Kidney (tissue), 14 donors: ENCODE measurements around the gene EP400. TPM values are rescaled to one million over a fixed set of nuclear protein-coding genes. Genes with fewer than 3 reads are reported as not detected.

Experiments used
- DNase-seq, 5 donors: peaks; one replicate each; pipeline ENCODE4 v3.0.0-alpha.2; 2013 to 2020
- FAIRE-seq: peaks from 2 replicates; lab custom pipeline; 2012; peaks lifted over from hg19 to GRCh38; lab: Jason Lieb, UNC
- H3K27ac ChIP-seq, 2 donors: one replicate each; pipeline ENCODE4 v1.7.0; 2013; ENCODE audit warnings: low read depth in 2 of 2, low read length in 2 of 2, inconsistent platforms in 1 of 2
- H3K27me3 ChIP-seq: one replicate; pipeline ENCODE4 v1.7.1; 2013; ENCODE audit warnings: low read length, inconsistent platforms; ENCODE audit not compliant: control insufficient read depth, insufficient read depth
- H3K36me3 ChIP-seq, 3 donors: one replicate each; pipeline versions ENCODE4 v1.7.0 to v1.7.1; 2013; ENCODE audit warnings: low read length in 3 of 3, control low read depth in 1 of 3, inconsistent platforms in 1 of 3; ENCODE audit not compliant: insufficient read depth in 3 of 3, control insufficient read depth in 2 of 3
- H3K4me1 ChIP-seq, 3 donors: one replicate each; pipeline versions ENCODE4 v1.7.0 to v1.7.1; 2013; ENCODE audit warnings: low read length in 3 of 3, inconsistent platforms in 1 of 3, low read depth in 1 of 3; ENCODE audit not compliant: control insufficient read depth in 2 of 3, insufficient read depth in 2 of 3
- H3K4me3 ChIP-seq, 3 donors: one replicate each; pipeline versions ENCODE4 v1.7.0 to v1.8.1; 2013; ENCODE audit warnings: low read length in 3 of 3, control low read depth in 1 of 3, inconsistent platforms in 1 of 3
- H3K9ac ChIP-seq, 3 donors: one replicate each; pipeline versions ENCODE4 v1.7.0 to v1.7.1; 2013; ENCODE audit warnings: low read length in 3 of 3, control low read depth in 1 of 3, inconsistent platforms in 1 of 3
- H3K9me3 ChIP-seq, 3 donors: one replicate each; pipeline versions ENCODE4 v1.7.0 to v1.7.1; 2013; ENCODE audit warnings: low read length in 3 of 3, control low read depth in 1 of 3, inconsistent platforms in 1 of 3; ENCODE audit not compliant: control insufficient read depth in 2 of 3, insufficient read depth in 1 of 3
- intact Hi-C: fragments of 100-400 bp; cut with DNase I; formaldehyde crosslinking; loops from one replicate; pipeline ENCODE4 v1.11.1; 2022
- polyA plus RNA-seq: library from polyadenylated mRNA; stranded (reverse); fragments of 350-450 nt; fragmentation: Illumina TruSeq; extraction: RNeasy Lipid Tissue Mini Kit (QIAGEN cat#74804); gene quantifications from one replicate; pipeline ENCODE4 v1.2.3, GENCODE V29; 2014; ENCODE audit warnings: low read depth, low replicate concordance; ENCODE audit not compliant: insufficient read depth
- total RNA-seq: library from RNA; stranded (reverse); fragmentation: NEBNext Ultra II Directional; extraction: Animal tissue kit (Norgen Biotek cat#: 25700); gene quantifications from one replicate; pipeline ENCODE4 v1.2.1, GENCODE V29; 2021
- TF ChIP-seq, protein P1 (sequence below): IDR thresholded peaks from 3 replicates; pipeline ENCODE4 v1.5.1; 2012; ENCODE audit warnings: mild to moderate bottlenecking, moderate library complexity, borderline replicate concordance; ENCODE audit not compliant: insufficient read depth; ENCODE audit errors: extremely low read depth
- donor health status: control.
- donor health status: control.
- donor health status: control.
- donor health status: control.
- donor health status: control.
- donor health status: DM: yes; HTN: yes; CAD: no.
- donor health status: Normal renal cell carcinoma (clear cell type).

Gene EP400
- total and polyA plus RNA-seq, 2 donors from 2014 or later, result 7.5 to 44.7 TPM

DNA sequence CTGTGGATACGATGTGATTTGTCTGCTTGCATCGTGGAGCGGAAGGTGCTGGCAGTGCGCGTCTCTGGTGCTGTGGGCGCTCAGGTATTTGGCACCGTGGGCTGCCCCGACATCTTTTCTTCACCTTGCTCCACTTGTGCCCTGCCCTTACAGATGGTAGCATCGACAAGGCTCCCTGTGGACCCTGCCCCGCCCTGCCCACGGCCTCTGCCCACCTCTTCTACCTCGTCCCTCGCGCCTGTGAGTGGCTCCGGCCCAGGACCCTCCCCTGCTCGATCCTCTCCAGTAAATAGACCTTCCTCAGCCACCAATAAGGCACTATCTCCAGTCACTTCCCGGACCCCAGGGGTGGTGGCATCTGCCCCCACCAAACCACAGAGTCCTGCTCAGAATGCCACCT is 36.6 kb downstream of the EP400 start:
- Histone ChIP-seq H3K27me3 (no peaks in the 10 kb centered on the region), H3K4me3 (no peak overlapping the region), H3K27ac (no peak overlapping the region), H3K9ac (no peak overlapping the region), H3K4me1 (no peaks in the 10 kb centered on the region), H3K9me3 (no peaks in the 10 kb centered on the region), H3K36me3 (peaks cover 2 to 48% (median 43%) of the 10 kb centered on the region in 3 donors)
- TF ChIP-seq, protein P1, sequence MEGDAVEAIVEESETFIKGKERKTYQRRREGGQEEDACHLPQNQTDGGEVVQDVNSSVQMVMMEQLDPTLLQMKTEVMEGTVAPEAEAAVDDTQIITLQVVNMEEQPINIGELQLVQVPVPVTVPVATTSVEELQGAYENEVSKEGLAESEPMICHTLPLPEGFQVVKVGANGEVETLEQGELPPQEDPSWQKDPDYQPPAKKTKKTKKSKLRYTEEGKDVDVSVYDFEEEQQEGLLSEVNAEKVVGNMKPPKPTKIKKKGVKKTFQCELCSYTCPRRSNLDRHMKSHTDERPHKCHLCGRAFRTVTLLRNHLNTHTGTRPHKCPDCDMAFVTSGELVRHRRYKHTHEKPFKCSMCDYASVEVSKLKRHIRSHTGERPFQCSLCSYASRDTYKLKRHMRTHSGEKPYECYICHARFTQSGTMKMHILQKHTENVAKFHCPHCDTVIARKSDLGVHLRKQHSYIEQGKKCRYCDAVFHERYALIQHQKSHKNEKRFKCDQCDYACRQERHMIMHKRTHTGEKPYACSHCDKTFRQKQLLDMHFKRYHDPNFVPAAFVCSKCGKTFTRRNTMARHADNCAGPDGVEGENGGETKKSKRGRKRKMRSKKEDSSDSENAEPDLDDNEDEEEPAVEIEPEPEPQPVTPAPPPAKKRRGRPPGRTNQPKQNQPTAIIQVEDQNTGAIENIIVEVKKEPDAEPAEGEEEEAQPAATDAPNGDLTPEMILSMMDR, result no peak
- DNase-seq (no peak), FAIRE-seq (no peak)
- intact Hi-C loops, result no loop called here

DNA sequence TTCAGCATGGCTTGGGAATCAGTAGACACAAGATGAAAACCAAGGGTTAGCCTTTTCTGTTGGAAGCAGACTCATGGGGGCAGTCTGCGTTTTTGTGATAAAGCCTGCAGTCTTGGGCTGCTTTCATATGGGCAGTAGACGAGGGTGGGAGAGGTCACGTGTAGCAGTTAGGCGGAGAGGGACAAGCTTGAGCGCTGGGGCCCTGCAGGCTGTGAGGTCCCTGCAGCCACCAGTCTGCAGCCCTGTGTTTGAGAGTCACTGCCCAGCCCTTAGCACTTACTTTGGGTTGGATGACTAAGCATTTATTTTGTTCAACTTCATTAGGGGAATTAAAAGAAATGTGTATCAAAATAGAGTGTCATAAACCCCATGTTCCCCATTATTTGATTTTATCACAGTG is 37.2 kb downstream of the EP400 start:
- intact Hi-C loops, result no loop called here
- H3K27me3 ChIP-seq, result no peaks in the 10 kb centered on the region
- TF ChIP-seq, protein P1, result no peak
- DNase-seq (no peak), FAIRE-seq (no peak)
- H3K4me1 ChIP-seq, result no peaks in the 10 kb centered on the region
- no peaks in the 10 kb centered on the region for H3K9me3 ChIP-seq
- H3K36me3 ChIP-seq, result peaks cover 2 to 45% (median 38%) of the 10 kb centered on the region in 3 donors
- no peak overlapping the region for H3K27ac ChIP-seq
- no peak overlapping the region for H3K9ac ChIP-seq
- no peak overlapping the region for H3K4me3 ChIP-seq

DNA sequence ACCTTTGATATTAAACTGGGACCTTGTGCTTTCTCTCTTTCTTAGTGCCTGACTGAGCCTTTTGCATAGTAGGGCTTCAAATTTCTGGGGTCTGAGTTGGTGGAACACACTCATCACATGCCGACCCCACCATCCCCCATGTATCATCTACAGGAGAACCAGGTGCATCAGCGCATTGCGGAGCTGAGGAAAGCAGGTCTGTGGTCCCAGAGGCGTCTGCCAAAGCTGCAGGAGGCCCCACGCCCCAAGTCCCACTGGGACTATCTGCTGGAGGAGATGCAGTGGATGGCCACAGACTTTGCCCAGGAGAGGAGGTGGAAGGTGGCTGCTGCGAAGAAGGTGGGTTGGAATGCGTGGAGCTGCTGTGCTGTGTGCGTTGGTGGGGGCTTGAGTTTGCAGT is 37.8 kb downstream of the EP400 start:
- no peak overlapping the region for H3K4me3 ChIP-seq
- FAIRE-seq (no peak), DNase-seq (no peak)
- H3K9me3 ChIP-seq, result no peaks in the 10 kb centered on the region
- H3K4me1 ChIP-seq, result no peaks in the 10 kb centered on the region
- no peak overlapping the region for H3K27ac ChIP-seq
- peaks cover 2 to 45% (median 37%) of the 10 kb centered on the region in 3 donors for H3K36me3 ChIP-seq
- no peaks in the 10 kb centered on the region for H3K27me3 ChIP-seq
- TF ChIP-seq, protein P1, result no peak
- intact Hi-C loops, result no loop called here
- no peak overlapping the region for H3K9ac ChIP-seq
